Right ventricle myocardium superior (tissue), 1 donor: ENCODE measurements around the gene ZBTB20. TPM values are rescaled to one million over a fixed set of nuclear protein-coding genes. Genes with fewer than 3 reads are reported as not detected.

ENCODE experiments used
- ATAC-seq: fragments of 200-7000 bp; cut with Tn5 transposase; one replicate; pipeline ENCODE4 v1.9.1; 2020; ENCODE audit warnings: mild to moderate bottlenecking; ENCODE audit not compliant: poor library complexity
- DNase-seq: peaks from one replicate; pipeline ENCODE4 v3.0.0-alpha.2; 2020
- intact Hi-C: fragments of 100-400 bp; cut with DNase I; formaldehyde crosslinking; loops from one replicate; pipeline ENCODE4 v1.11.2; 2022
- total RNA-seq: library from RNA; stranded (reverse); fragmentation: NEBNext Ultra II Directional; extraction: Animal tissue kit (Norgen Biotek cat#: 25700); gene quantifications from one replicate; pipeline ENCODE4 v1.2.1, GENCODE V29; 2021
- donor health status: DM: no; HTN: yes; CAD: no; lungs with severe emphysema.

Gene ZBTB20
- total RNA-seq, 1 donor from 2014 or later, result 53.4 TPM

- no peak for ATAC-seq
Measured at GRCh38 chr3:115062412-115062956, 84.6 kb downstream of the ZBTB20 start.

GRCh38 chr3:115062009-115062408 lies 85.1 kb downstream of the ZBTB20 start:
- DNase-seq (no peak), ATAC-seq (no peak)
- intact Hi-C loops, result no loop called here

More at GRCh38 chr3:115062412-115062956, 84.6 kb downstream of the ZBTB20 start:
- no peak for DNase-seq
- intact Hi-C loops, result no loop called here

GRCh38 chr3:115052906-115053305 lies 94.2 kb downstream of the ZBTB20 start:
- no peak for DNase-seq
- intact Hi-C loops, result no loop called here
- no peak for ATAC-seq

GRCh38 chr3:115042351-115042750 lies 104.7 kb downstream of the ZBTB20 start:
- ATAC-seq (no peak), DNase-seq (no peak)
- intact Hi-C loops, result no loop called here

GRCh38 chr3:115040673-115041286 lies 106.3 kb downstream of the ZBTB20 start:
- intact Hi-C loops, result no loop called here
- ATAC-seq, result no peak
- no peak for DNase-seq

GRCh38 chr3:115040246-115040645 lies 106.8 kb downstream of the ZBTB20 start:
- DNase-seq (no peak), ATAC-seq (no peak)
- intact Hi-C loops, result no loop called here

- intact Hi-C loops, result no loop called here
- no peak for DNase-seq
- no peak for ATAC-seq
Measured at GRCh38 chr3:115038817-115039216, 108.3 kb downstream of the ZBTB20 start.

GRCh38 chr3:115022835-115023398 lies 124.2 kb downstream of the ZBTB20 start:
- DNase-seq (no peak), ATAC-seq (no peak)
- intact Hi-C loops, result no loop called here

GRCh38 chr3:115022199-115022598 lies 124.9 kb downstream of the ZBTB20 start:
- no peak for DNase-seq
- ATAC-seq, result no peak
- intact Hi-C loops, result no loop called here

- DNase-seq (no peak), ATAC-seq (no peak)
- intact Hi-C loops, result no loop called here
Measured at GRCh38 chr3:115021061-115021460, 126.0 kb downstream of the ZBTB20 start.

- intact Hi-C loops, result no loop called here
- DNase-seq (no peak), ATAC-seq (no peak)
Measured at GRCh38 chr3:115019900-115020299, 127.2 kb downstream of the ZBTB20 start.

- ATAC-seq (no peak), DNase-seq (no peak)
- intact Hi-C loops, result no loop called here
Measured at GRCh38 chr3:115018694-115019093, 128.4 kb downstream of the ZBTB20 start.

GRCh38 chr3:115007966-115008365 lies 139.1 kb downstream of the ZBTB20 start:
- no peak for ATAC-seq
- DNase-seq, result no peak
- intact Hi-C loops, result no loop called here

- intact Hi-C loops, result no loop called here
- no peak for ATAC-seq
- no peak for DNase-seq
Measured at GRCh38 chr3:115004201-115005140, 142.6 kb downstream of the ZBTB20 start.

GRCh38 chr3:114998971-114999579 lies 148.0 kb downstream of the ZBTB20 start:
- intact Hi-C loops, result no loop called here
- DNase-seq, result no peak
- ATAC-seq, result no peak

- intact Hi-C loops, result no loop called here
- no peak for DNase-seq
- ATAC-seq, result no peak
Measured at GRCh38 chr3:114994554-114995341, 152.3 kb downstream of the ZBTB20 start.

- intact Hi-C loops, result no loop called here
- DNase-seq, result no peak
- ATAC-seq, result no peak
Measured at GRCh38 chr3:114985776-114986175, 161.3 kb downstream of the ZBTB20 start.

- DNase-seq (no peak), ATAC-seq (no peak)
- intact Hi-C loops, result no loop called here
Measured at GRCh38 chr3:114983248-114983647, 163.8 kb downstream of the ZBTB20 start.
